NT2/D1 (cell line): ENCODE measurements around the gene RFX4.
"Not testable (repeated sequence)": the region's sequence is repeated elsewhere in the genome, so short reads cannot be mapped to it uniquely, and the experiment has no call there.

Experiments
- DNase-seq: peaks from one replicate; pipeline ENCODE4 v3.0.0-alpha.2; 2011; ENCODE audit warnings: low read depth, low spot score
- H3K27me3 ChIP-seq: 2 replicates; pipeline ENCODE4 v1.6.0; 2011; ENCODE audit warnings: mild to moderate bottlenecking; ENCODE audit not compliant: insufficient read length, insufficient read depth
- H3K36me3 ChIP-seq: 2 replicates; pipeline ENCODE4 v1.6.1; 2011; ENCODE audit warnings: mild to moderate bottlenecking, low read length, mixed read lengths; ENCODE audit not compliant: insufficient read depth, insufficient read length
- H3K4me1 ChIP-seq: 2 replicates; pipeline ENCODE4 v1.5.1; 2011; ENCODE audit not compliant: insufficient read depth, insufficient read length
- H3K4me3 ChIP-seq: 2 replicates; pipeline ENCODE4 v1.5.1; 2011; ENCODE audit warnings: low read depth; ENCODE audit not compliant: insufficient read length
- H3K9ac ChIP-seq: 2 replicates; pipeline ENCODE4 v1.6.0; 2011; ENCODE audit warnings: low read depth; ENCODE audit not compliant: insufficient read length
- H3K9me3 ChIP-seq: 2 replicates; pipeline ENCODE4 v1.5.1; 2011; ENCODE audit warnings: mild to moderate bottlenecking, low read length; ENCODE audit not compliant: insufficient read depth
- SUZ12 ChIP-seq: IDR thresholded peaks from 2 replicates; pipeline ENCODE4 v1.6.1; 2011; ENCODE audit not compliant: insufficient read length, insufficient read depth; ENCODE audit errors: extremely low read depth
- YY1 ChIP-seq: IDR thresholded peaks from 2 replicates; pipeline ENCODE4 v1.6.1; 2011; ENCODE audit not compliant: insufficient read length, insufficient read depth
- ZNF274 ChIP-seq: IDR thresholded peaks from 2 replicates; pipeline ENCODE4 v1.6.1; 2011; ENCODE audit warnings: mild to moderate bottlenecking, low read depth, low read length

The RFX4 gene

GRCh38 chr12:106595268-106595667, 12.5 kb downstream of the RFX4 start:
- TF ChIP-seq ZNF274 = no peak
- TF ChIP-seq YY1 = no peak
- Histone ChIP-seq H3K4me1 (no peaks in the 10 kb centered on the region), H3K27me3 (peaks cover 26% of the 10 kb centered on the region), H3K36me3 (no peaks in the 10 kb centered on the region), H3K4me3 (no peak overlapping the region), H3K9me3 (no peaks in the 10 kb centered on the region), H3K9ac (no peak overlapping the region)
- DNase-seq = no peak

GRCh38 chr12:106598003-106598402, 15.2 kb downstream of the RFX4 start:
- Histone ChIP-seq H3K9me3 (no peaks in the 10 kb centered on the region), H3K4me1 (peaks cover 5% of the 10 kb centered on the region), H3K4me3 (no peak overlapping the region), H3K27me3 (peaks cover 5% of the 10 kb centered on the region), H3K36me3 (no peaks in the 10 kb centered on the region), H3K9ac (no peak overlapping the region)
- DNase-seq = no peak
- TF ChIP-seq YY1 (no peak), SUZ12 (no peak)

- no peaks in the 10 kb centered on the region for H3K27me3 ChIP-seq
- no peak overlapping the region for H3K4me3 ChIP-seq
- peaks cover 5% of the 10 kb centered on the region for H3K4me1 ChIP-seq
- H3K36me3 ChIP-seq = no peaks in the 10 kb centered on the region
- TF ChIP-seq ZNF274 (no peak), SUZ12 (no peak), YY1 (no peak)
- H3K9ac ChIP-seq = no peak overlapping the region
- no peaks in the 10 kb centered on the region for H3K9me3 ChIP-seq
- DNase-seq = no peak
Observed at GRCh38 chr12:106599302-106599701, 16.5 kb downstream of the RFX4 start.

GRCh38 chr12:106600503-106600902, 17.7 kb downstream of the RFX4 start:
- TF ChIP-seq YY1 (no peak), SUZ12 (no peak), ZNF274 (no peak)
- Histone ChIP-seq H3K27me3 (no peaks in the 10 kb centered on the region), H3K9ac (no peak overlapping the region), H3K4me1 (peaks cover 5% of the 10 kb centered on the region), H3K9me3 (no peaks in the 10 kb centered on the region), H3K4me3 (no peak overlapping the region), H3K36me3 (no peaks in the 10 kb centered on the region)
- DNase-seq = no peak

- Histone ChIP-seq H3K27me3 (no peaks in the 10 kb centered on the region), H3K4me1 (peaks cover 5% of the 10 kb centered on the region), H3K36me3 (no peaks in the 10 kb centered on the region), H3K4me3 (no peak overlapping the region), H3K9me3 (no peaks in the 10 kb centered on the region), H3K9ac (no peak overlapping the region)
- no peak for TF ChIP-seq SUZ12
- TF ChIP-seq YY1 = no peak
- no peak for TF ChIP-seq ZNF274
- no peak for DNase-seq
Observed at GRCh38 chr12:106601031-106601430, 18.2 kb downstream of the RFX4 start.

GRCh38 chr12:106601496-106601895, 18.7 kb downstream of the RFX4 start:
- H3K27me3 ChIP-seq = no peaks in the 10 kb centered on the region
- no peaks in the 10 kb centered on the region for H3K9me3 ChIP-seq
- no peaks in the 10 kb centered on the region for H3K36me3 ChIP-seq
- TF ChIP-seq ZNF274 = no peak
- TF ChIP-seq SUZ12 = no peak
- TF ChIP-seq YY1 = no peak
- H3K9ac ChIP-seq = no peak overlapping the region
- H3K4me3 ChIP-seq = no peak overlapping the region
- H3K4me1 ChIP-seq = peaks cover 5% of the 10 kb centered on the region
- no peak for DNase-seq

GRCh38 chr12:106602076-106602475, 19.3 kb downstream of the RFX4 start:
- no peak overlapping the region for H3K4me3 ChIP-seq
- peaks cover 5% of the 10 kb centered on the region for H3K4me1 ChIP-seq
- TF ChIP-seq ZNF274 = no peak
- H3K27me3 ChIP-seq = no peaks in the 10 kb centered on the region
- no peak for DNase-seq
- no peak overlapping the region for H3K9ac ChIP-seq
- no peaks in the 10 kb centered on the region for H3K9me3 ChIP-seq
- no peaks in the 10 kb centered on the region for H3K36me3 ChIP-seq

- H3K4me3 ChIP-seq = no peak overlapping the region
Observed at GRCh38 chr12:106605254-106605653, 22.4 kb downstream of the RFX4 start.

GRCh38 chr12:106620588-106620987, 37.8 kb downstream of the RFX4 start:
- H3K9me3 ChIP-seq = peaks cover 25% of the 10 kb centered on the region
- H3K4me1 ChIP-seq, H3K36me3 ChIP-seq, DNase-seq, H3K9ac ChIP-seq, H3K4me3 ChIP-seq, H3K27me3 ChIP-seq: not testable (repeated sequence)

More at GRCh38 chr12:106605254-106605653, 22.4 kb downstream of the RFX4 start:
- Histone ChIP-seq H3K27me3 (no peaks in the 10 kb centered on the region), H3K4me1 (peaks cover 5% of the 10 kb centered on the region), H3K36me3 (no peaks in the 10 kb centered on the region), H3K9me3 (peaks cover 4% of the 10 kb centered on the region), H3K9ac (no peak overlapping the region)
- TF ChIP-seq ZNF274 (no peak), YY1 (no peak), SUZ12 (no peak)
- DNase-seq = no peak
